PC-9 (cell line): ENCODE data around the gene PLIN4. TPM values are rescaled to one million over a fixed set of nuclear protein-coding genes. Genes with fewer than 3 reads are reported as not detected.

Experiments used
- BruUV-seq: library from RNA; stranded (reverse); fragments of 400-500 nt; replicated peaks from 2 replicates; lab custom pipeline; 2021; lab: Mats Ljungman, UMichigan
- CTCF ChIA-PET: fragments of 300-600 bp; sonication (Branson Sonifier 250); formaldehyde crosslinking; loops from one replicate; lab custom pipeline; 2022; ENCODE audit warnings: antibody characterized with exemption; lab: Charles Lee
- POLR2A ChIA-PET: fragments of 300-600 bp; sonication (Branson Sonifier 250); formaldehyde crosslinking; loops from one replicate; lab custom pipeline; 2022; ENCODE audit warnings: antibody characterized with exemption; ENCODE audit not compliant: unreplicated experiment; lab: Charles Lee
- DNase-seq, 2 experiments: peaks; one replicate each; pipeline versions ENCODE4 v3.0.0 to v3.0.0-alpha.2; 2015 to 2022; ENCODE audit warnings: mixed read lengths in 1 of 2
- H2AFZ ChIP-seq: fragments of 200-600 bp; sonication (generic); 2 replicates; pipeline ENCODE4 v1.8.1; 2017; ENCODE audit warnings: antibody characterized with exemption
- H3F3A ChIP-seq: fragments of 200-600 bp; sonication (generic); 2 replicates; pipeline ENCODE4 v1.8.1; 2017; ENCODE audit warnings: antibody characterized with exemption, mild to moderate bottlenecking, low read depth; ENCODE audit not compliant: insufficient read depth
- H3K27ac ChIP-seq: fragments of 200-600 bp; sonication (generic); 2 replicates; pipeline ENCODE4 v1.6.1; 2016; ENCODE audit warnings: mixed run types
- H3K27me3 ChIP-seq: fragments of 200-600 bp; sonication (generic); 2 replicates; pipeline ENCODE4 v1.6.1; 2016; ENCODE audit warnings: low read depth, mixed run types; ENCODE audit not compliant: insufficient read depth
- H3K36me3 ChIP-seq: fragments of 200-600 bp; sonication (generic); 2 replicates; pipeline ENCODE4 v1.6.1; 2016; ENCODE audit warnings: low read depth, mixed run types
- H3K4me1 ChIP-seq: fragments of 200-600 bp; sonication (generic); replicated peaks from 2 replicates; pipeline ENCODE4 v1.6.1; 2016; ENCODE audit warnings: mixed run types; ENCODE audit not compliant: insufficient read depth
- H3K4me2 ChIP-seq: fragments of 200-600 bp; sonication (generic); 2 replicates; pipeline ENCODE4 v1.6.1; 2017; ENCODE audit warnings: mixed run types
- H3K4me3 ChIP-seq: fragments of 200-600 bp; sonication (generic); 2 replicates; pipeline ENCODE4 v1.6.1; 2016; ENCODE audit warnings: mixed run types
- H3K79me2 ChIP-seq: fragments of 200-600 bp; sonication (generic); 2 replicates; pipeline ENCODE4 v1.6.1; 2017; ENCODE audit warnings: low read depth, mixed run types
- H3K9me2 ChIP-seq: fragments of 200-600 bp; sonication (generic); 2 replicates; pipeline ENCODE4 v1.8.1; 2017; ENCODE audit warnings: mild to moderate bottlenecking; ENCODE audit not compliant: insufficient read depth
- H3K9me3 ChIP-seq: fragments of 200-600 bp; sonication (generic); 2 replicates; pipeline ENCODE4 v1.8.1; 2016; ENCODE audit warnings: low read depth; ENCODE audit not compliant: insufficient read depth
- H4K20me1 ChIP-seq: fragments of 200-600 bp; sonication (generic); 2 replicates; pipeline ENCODE4 v1.8.1; 2017; ENCODE audit not compliant: insufficient read depth
- CTCF ChIP-seq: fragments of 200-600 bp; sonication (generic); conservative IDR thresholded peaks from 2 replicates; pipeline ENCODE4 v1.6.1; 2017; ENCODE audit warnings: mixed run types, antibody characterized with exemption, mild to moderate bottlenecking, moderate library complexity
- EZH2 ChIP-seq: fragments of 200-600 bp; sonication (generic); IDR thresholded peaks from 2 replicates; pipeline ENCODE4 v1.8.0; 2017; ENCODE audit warnings: antibody characterized with exemption, low read depth
- intact Hi-C: fragments of 100-400 bp; cut with micrococcal nuclease; formaldehyde crosslinking; loops from one replicate; pipeline ENCODE4 v1.10.0; 2022; ENCODE audit not compliant: unreplicated experiment
- total RNA-seq: library from RNA; stranded (reverse); gene quantifications from 2 replicates; pipeline ENCODE4 v1.2.3, GENCODE V29; 2021

The PLIN4 gene
- total RNA-seq, 1 experiment from 2014 or later = 1.6 TPM

- H3K9me3 ChIP-seq = no peaks in the 10 kb centered on the region
- no peaks in the 10 kb centered on the region for H3F3A ChIP-seq
- CTCF ChIA-PET = interaction anchor here (0.6 kb wide), 1 partner anchor 105 kb away, joined by 3 read pairs; no protein-coding TSS in a partner anchor
- no peak overlapping the region for H3K4me3 ChIP-seq
- no peak overlapping the region for H2AFZ ChIP-seq
- TF ChIP-seq CTCF (no peak), EZH2 (no peak)
- no peaks in the 10 kb centered on the region for H3K9me2 ChIP-seq
- intact Hi-C loops = no loop called here
- no peak overlapping the region for H3K4me2 ChIP-seq
- H3K4me1 ChIP-seq = no peaks in the 10 kb centered on the region
- no peaks in the 10 kb centered on the region; the same call in 1 of the 2 replicates for H3K36me3 ChIP-seq
- H4K20me1 ChIP-seq = no peaks in the 10 kb centered on the region
- POLR2A ChIA-PET = no interaction called here
- BruUV-seq = no TSS peak
- H3K79me2 ChIP-seq = no peaks in the 10 kb centered on the region
- H3K27ac ChIP-seq = no peak overlapping the region
- no peak for DNase-seq
- no peaks in the 10 kb centered on the region for H3K27me3 ChIP-seq
Measured at GRCh38 chr19:4488496-4488895, 29.8 kb downstream of the PLIN4 start.

DNA sequence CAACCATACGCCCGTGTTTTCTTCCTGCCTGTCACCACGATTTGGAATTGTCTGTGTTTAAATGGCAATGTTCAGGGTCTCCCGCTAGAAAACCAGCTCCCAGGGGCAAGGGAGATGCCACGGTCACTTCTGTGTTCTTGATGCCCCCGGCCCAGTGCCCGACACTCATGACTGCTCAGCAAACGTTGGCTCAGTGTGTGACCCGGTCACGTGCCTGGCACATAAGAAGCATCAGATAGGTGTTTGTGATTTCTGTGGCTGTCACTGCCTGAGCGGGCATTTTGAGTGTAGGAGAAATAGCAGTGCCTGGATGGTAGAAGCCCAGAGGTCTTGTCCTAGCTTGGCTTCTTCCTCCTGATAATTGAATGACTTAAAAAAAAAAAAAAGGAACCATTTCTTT, 30.7 kb downstream of the PLIN4 start:
- Histone ChIP-seq H3K4me3 (no peak overlapping the region), H3K79me2 (no peaks in the 10 kb centered on the region), H3K36me3 (no peaks in the 10 kb centered on the region; the same call in 1 of the 2 replicates), H3F3A (no peaks in the 10 kb centered on the region), H3K27me3 (no peaks in the 10 kb centered on the region), H3K9me3 (no peaks in the 10 kb centered on the region), H3K27ac (no peak overlapping the region), H2AFZ (no peak overlapping the region), H3K4me1 (no peaks in the 10 kb centered on the region), H4K20me1 (no peaks in the 10 kb centered on the region), H3K4me2 (no peak overlapping the region), H3K9me2 (no peaks in the 10 kb centered on the region)
- intact Hi-C loops = no loop called here
- ChIA-PET POLR2A (no interaction called here), CTCF (no interaction called here)
- DNase-seq = no peak
- TF ChIP-seq CTCF = no peak
- no peak for TF ChIP-seq EZH2
- BruUV-seq = no TSS peak

DNA sequence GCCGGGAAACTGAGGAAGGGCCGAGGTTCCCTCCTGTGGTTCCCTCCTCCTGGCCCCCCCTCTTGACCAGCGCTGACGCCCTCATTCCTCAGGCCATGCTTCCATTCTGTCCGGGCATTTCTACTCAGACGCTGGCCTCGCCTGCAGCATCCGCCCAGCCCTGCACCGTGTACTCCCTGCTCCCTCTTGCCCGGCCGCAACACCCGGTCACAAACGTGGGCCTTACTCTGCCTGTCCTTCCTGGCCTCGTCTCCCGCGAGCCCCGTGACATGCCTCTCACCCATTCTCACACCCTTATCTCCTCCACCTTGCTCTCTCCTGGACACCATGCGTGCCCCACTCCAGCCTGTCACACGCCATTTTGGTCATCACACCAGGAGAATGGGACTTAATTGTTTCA, 34.9 kb downstream of the PLIN4 start:
- H3K27ac ChIP-seq = no peak overlapping the region
- H3K36me3 ChIP-seq = no peaks in the 10 kb centered on the region
- no peaks in the 10 kb centered on the region for H3K79me2 ChIP-seq
- H3F3A ChIP-seq = no peaks in the 10 kb centered on the region
- no peak for DNase-seq
- no peak overlapping the region for H3K4me3 ChIP-seq
- no peaks in the 10 kb centered on the region for H3K9me3 ChIP-seq
- no peaks in the 10 kb centered on the region for H3K9me2 ChIP-seq
- ChIA-PET CTCF (no interaction called here), POLR2A (interaction anchor here (0.6 kb wide), 1 partner anchor 57 kb away, joined by 5 read pairs; the partner anchor contains the start of gene LRG1)
- H2AFZ ChIP-seq = no peak overlapping the region
- no peaks in the 10 kb centered on the region for H3K4me1 ChIP-seq
- H4K20me1 ChIP-seq = no peaks in the 10 kb centered on the region
- no peak overlapping the region for H3K4me2 ChIP-seq
- intact Hi-C loops = no loop called here
- no peak for TF ChIP-seq EZH2
- TF ChIP-seq CTCF = no peak
- H3K27me3 ChIP-seq = no peaks in the 10 kb centered on the region
- BruUV-seq = no TSS peak
